HG03196 (cell line): ENCODE results near the gene MADD.
"Not testable (repeated sequence)": the region's sequence is repeated elsewhere in the genome, so short reads cannot be mapped to it uniquely, and the experiment has no call there.

Experiments
- ATAC-seq: cut with Tn5 transposase; IDR thresholded peaks from one replicate; pipeline ENCODE4 v1.9.1; 2021; ENCODE audit not compliant: unreplicated experiment

Gene MADD

GRCh38 chr11:47272706-47273105 is 2.8 kb downstream of the MADD start:
- ATAC-seq: no peak

- no peak for ATAC-seq
Measured at GRCh38 chr11:47274495-47275235, 4.7 kb downstream of the MADD start.

DNA sequence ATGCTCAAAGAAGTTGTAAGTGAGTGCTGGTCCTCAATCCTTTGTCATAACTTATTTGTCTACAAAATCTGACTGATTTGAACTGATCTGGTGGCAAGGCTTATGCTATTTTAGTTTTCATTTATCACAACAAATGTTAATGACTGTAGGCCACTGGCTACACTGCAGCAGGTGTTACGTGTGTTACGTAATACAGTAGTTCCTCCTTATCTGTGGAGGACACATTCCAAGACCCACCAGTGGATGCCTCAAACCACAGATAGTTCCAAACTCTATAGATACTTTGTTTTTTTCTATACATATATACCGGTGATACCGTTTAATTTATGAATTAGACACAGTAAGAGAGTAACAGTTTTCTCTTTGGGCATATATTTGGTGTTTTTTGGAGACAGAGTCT is 7.0 kb downstream of the MADD start:
- no peak for ATAC-seq

DNA sequence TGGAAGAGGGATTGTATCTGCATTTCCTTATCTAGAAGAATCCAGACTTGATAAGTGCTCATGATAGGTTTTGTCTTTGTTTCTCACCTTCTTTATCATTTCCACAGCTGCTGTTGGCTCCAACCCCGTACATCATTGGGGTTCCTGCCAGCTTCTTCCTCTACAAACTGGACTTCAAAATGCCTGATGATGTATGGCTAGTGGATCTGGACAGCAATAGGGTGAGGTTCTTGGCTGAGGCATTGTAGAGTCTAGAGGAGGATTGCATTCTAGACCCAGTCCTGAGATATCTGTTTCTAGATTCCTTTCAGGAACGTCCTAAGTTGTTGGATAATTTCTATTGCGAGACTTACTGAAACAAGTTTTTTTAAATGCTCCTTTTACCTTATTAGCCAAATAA is 8.1 kb downstream of the MADD start:
- ATAC-seq: no peak

DNA sequence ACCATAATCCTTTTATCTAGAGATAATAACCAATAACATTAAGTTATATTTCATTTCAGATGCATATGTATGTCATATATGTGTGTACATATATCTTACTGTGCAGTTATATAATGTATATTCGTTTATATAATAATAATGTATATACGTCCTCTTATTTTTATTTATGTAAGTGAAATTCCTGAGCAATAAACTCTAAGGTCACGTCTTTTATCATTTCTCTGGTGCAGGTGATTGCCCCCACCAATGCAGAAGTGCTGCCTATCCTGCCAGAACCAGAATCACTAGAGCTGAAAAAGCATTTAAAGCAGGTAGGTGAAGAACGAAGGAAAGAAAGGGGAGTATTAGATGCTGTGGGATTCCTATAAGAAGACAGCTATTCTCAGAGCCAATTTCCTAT is 8.8 kb downstream of the MADD start:
- no peak for ATAC-seq

GRCh38 chr11:47280099-47280498 is 10.2 kb downstream of the MADD start:
- ATAC-seq: no peak

- no peak for ATAC-seq
Measured at GRCh38 chr11:47280860-47281259, 10.9 kb downstream of the MADD start.

DNA sequence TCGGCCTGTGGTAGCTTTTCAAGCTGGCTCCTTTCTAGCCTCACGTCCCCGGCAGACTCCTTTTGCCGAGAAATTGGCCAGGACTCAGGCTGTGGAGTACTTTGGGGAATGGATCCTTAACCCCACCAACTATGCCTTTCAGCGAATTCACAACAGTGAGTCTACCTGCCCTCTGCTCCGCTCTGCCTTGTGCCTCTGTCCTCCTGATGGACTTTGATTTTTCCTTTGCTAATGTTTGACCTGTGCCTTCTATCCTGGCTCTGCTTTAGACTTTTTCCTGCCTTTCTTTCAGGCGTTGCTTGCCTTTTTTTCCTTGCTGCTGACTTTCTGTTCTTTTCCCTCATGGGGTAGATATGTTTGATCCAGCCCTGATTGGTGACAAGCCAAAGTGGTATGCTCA is 12.5 kb downstream of the MADD start:
- ATAC-seq: no peak

GRCh38 chr11:47284151-47284550 is 14.2 kb downstream of the MADD start:
- ATAC-seq: no peak

GRCh38 chr11:47285969-47286770 is 16.2 kb downstream of the MADD start:
- ATAC-seq: no peak

- no peak for ATAC-seq
Measured at GRCh38 chr11:47288066-47288465, 18.1 kb downstream of the MADD start.

- no peak for ATAC-seq
Measured at GRCh38 chr11:47289856-47290255, 19.9 kb downstream of the MADD start.

GRCh38 chr11:47295385-47295784 is 25.5 kb downstream of the MADD start:
- no peak for ATAC-seq

GRCh38 chr11:47296045-47296444 is 26.1 kb downstream of the MADD start:
- ATAC-seq: no peak

DNA sequence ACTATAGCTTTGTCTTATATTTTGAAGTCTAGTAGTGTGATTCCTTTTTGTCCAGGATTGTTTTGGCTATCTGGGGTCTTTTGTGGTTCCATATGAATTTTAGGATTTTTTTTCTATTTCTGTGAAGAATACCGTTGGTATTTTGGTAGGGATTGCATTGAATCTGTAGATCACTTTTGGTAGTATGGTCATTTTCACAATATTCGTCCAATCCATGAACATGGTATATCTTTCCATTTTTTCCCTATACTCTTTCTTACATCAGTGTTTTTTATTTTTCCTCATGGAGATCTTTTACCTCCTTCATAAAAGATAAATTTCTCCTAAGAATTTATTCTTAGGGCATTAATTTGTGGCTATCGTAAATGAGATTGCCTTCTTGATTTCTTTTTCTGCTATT is 29.1 kb downstream of the MADD start:
- ATAC-seq: no peak

DNA sequence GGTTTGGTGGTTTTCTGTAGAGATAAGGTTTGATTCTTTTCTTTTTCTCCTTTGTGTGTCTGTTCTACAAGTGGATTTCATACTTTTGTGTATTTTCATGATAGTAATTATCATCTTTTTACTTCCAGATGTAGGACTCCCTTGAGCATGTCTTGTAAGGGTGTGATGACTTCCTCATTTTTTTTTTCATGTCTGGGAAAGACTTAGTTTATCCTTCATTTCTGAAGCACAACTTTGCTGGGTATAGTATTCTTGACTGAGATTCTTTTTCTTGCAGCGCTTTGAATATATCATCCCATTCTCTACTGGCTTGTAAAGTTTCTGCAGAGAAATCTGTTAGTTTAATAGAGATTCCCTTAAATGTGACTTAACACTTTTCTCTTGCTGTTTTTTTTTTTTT is 32.9 kb downstream of the MADD start:
- ATAC-seq: no peak

DNA sequence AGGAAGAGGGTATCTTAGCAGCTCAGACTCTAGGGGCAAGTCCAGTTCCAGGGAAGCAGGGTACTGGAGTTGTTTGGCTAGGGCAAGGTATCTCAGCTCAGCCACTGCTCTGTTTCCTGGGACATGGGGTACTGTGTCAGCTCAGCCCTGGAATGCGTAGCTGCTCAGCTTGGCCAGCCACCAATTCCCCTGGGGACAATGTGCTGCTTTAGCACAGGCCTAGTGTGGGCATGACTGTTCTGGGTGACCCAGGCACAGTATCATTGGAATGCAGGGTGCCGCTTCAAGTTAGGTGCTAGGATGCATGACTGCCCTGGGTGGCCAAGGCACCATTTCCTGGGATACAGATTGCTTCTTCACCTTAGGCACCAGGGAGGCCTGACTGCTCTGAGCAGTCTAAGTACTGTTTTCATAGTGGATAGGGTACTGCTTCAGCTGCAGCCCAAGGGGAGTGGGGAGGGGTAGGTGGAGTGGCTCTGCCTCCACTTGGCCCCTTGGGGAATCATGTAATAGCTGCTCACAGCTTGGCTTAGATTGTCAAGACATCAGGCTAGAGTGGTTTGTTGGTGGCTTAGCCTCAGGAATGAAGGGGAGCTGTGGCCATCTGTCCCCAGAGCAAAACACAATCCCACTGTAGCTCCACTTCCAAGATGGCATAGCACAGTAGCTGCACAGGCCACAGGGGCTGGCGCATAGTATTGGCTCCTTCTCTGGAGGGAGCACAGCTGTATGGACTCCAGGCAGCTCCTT is 36.0 kb downstream of the MADD start:
- no peak for ATAC-seq

GRCh38 chr11:47306484-47306844 is 36.5 kb downstream of the MADD start:
- no peak for ATAC-seq

- no peak for ATAC-seq
Measured at GRCh38 chr11:47308050-47308823, 38.3 kb downstream of the MADD start.

- ATAC-seq: no peak
Measured at GRCh38 chr11:47314992-47315391, 45.1 kb downstream of the MADD start.

GRCh38 chr11:47316501-47316900 is 46.6 kb downstream of the MADD start:
- not testable (repeated sequence) for ATAC-seq
